ENCODE measurements around the gene KCNJ18.
"Not testable (repeated sequence)": the region's sequence is repeated elsewhere in the genome, so short reads cannot be mapped to it uniquely, and the experiment has no call there.

KCNJ18 gene

GRCh38 chr17:21737015-21737580 lies 44.8 kb downstream of the KCNJ18 start:
- DNase-seq = not testable (repeated sequence)

GRCh38 chr17:21738241-21738640 lies 45.9 kb downstream of the KCNJ18 start:
- not testable (repeated sequence) for DNase-seq

- DNase-seq = not testable (repeated sequence)
These were observed 46.7 kb downstream of the KCNJ18 start for GRCh38 chr17:21738877-21739474.

DNA sequence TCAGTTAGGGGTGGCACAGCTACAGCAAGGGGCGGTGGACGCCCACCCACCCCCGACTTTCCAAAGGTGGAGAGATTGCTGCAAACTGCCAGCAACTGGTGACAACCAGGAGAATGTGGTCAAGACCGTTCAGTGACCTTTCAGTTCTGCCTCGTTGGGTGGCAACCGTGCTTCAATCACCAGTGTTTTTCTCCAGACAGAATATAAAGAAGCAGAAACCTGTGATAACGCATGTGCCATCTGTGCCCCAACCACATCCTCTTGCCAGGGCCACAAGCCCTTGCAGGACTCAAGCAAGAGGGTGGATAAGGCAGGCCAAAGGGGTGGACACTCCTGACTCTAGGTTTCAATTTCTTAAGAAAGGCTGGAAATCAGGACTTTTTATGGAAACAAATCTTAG lies 47.2 kb downstream of the KCNJ18 start:
- not testable (repeated sequence) for DNase-seq

DNA sequence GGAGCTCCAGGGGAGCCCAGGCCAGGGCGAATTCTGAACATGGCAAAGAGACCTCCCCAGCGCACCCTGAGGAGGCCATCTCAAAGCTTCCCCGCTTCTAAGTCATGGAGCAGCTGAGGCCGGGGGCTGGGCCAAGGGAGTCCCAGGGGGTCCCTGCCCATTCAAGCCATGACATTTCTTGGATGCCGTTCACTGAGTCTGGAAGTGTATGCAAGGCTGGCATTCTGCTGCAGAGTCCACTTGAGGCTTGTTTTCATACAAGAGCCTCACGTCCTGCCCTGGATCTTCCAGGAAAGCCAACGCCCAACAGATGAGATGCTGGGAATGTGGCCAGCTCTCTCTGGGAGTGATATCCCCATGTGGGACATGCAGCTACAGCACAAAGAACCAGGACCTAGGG lies 48.5 kb downstream of the KCNJ18 start:
- DNase-seq = not testable (repeated sequence)

DNA sequence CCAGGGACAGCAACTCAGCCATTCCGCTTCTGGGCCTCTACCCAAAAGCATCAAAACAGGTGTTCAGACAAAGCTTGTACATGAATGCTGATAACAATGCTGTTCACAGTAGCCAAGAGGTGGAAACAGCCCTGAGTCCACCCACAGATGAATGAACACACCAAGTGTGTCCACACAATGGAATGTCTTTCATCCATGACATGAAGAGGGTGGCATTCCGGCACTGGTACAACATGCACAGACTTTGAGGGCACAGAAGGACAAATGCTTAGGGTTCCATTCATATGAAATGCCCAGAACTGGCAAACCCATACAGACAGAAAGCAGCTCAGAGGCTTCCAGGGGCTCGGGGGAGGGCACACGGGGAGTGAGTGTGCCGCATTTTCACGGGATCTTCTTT lies 49.2 kb downstream of the KCNJ18 start:
- not testable (repeated sequence) for DNase-seq

GRCh38 chr17:21742326-21742725 lies 50.0 kb downstream of the KCNJ18 start:
- DNase-seq = no peak

DNA sequence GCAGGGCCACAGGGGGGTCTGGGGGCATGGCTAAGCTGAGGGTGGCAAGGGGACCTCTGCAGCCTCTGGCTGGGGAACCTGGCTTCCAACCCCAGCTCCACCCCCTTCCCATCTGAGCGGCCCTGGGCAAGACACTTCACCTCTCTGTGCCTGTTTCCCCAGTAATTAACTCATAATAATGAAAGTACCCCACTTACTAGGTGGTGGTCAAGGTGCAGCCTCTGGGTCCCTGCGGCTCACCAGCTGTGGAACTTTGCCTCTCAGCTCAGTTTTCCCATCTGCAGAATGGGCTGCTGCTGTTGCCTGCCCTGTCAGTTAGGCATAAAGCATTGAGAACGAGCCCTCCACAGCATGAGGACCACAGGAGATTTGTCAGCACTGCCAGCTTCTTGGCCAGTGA lies 51.8 kb downstream of the KCNJ18 start:
- DNase-seq = not testable (repeated sequence)

- not testable (repeated sequence) for DNase-seq
These were observed 52.3 kb downstream of the KCNJ18 start for GRCh38 chr17:21744621-21745020.

- not testable (repeated sequence) for DNase-seq
These were observed 53.2 kb downstream of the KCNJ18 start for GRCh38 chr17:21745385-21746054.

- DNase-seq = not testable (repeated sequence)
These were observed 54.1 kb downstream of the KCNJ18 start for GRCh38 chr17:21746415-21746814.

- DNase-seq = not testable (repeated sequence)
These were observed 55.0 kb downstream of the KCNJ18 start for GRCh38 chr17:21747195-21747915.

- DNase-seq = not testable (repeated sequence)
These were observed 56.4 kb downstream of the KCNJ18 start for GRCh38 chr17:21748686-21749085.

GRCh38 chr17:21749696-21750531 lies 57.6 kb downstream of the KCNJ18 start:
- not testable (repeated sequence) for DNase-seq

GRCh38 chr17:21751111-21751510 lies 58.8 kb downstream of the KCNJ18 start:
- not testable (repeated sequence) for DNase-seq
